Thymus (tissue), 11 donors: Measurements from ENCODE around the gene PLAC1. TPM values are rescaled to one million over a fixed set of nuclear protein-coding genes. Genes with fewer than 3 reads are reported as not detected.

Experiments used
- DNase-seq, 9 donors: peaks; one replicate each; pipeline ENCODE4 v3.0.0-alpha.2; 2013; ENCODE audit warnings: low spot score in 9 of 9, low read depth in 6 of 9, missing footprints in 1 of 9
- H3K27ac ChIP-seq, 2 donors: one replicate each; pipeline ENCODE4 v1.5.1; 2013; ENCODE audit warnings: control low read depth in 1 of 2, low read depth in 1 of 2, low read length in 1 of 2, mild to moderate bottlenecking in 1 of 2, moderate library complexity in 1 of 2
- H3K27me3 ChIP-seq, 2 donors: one replicate each; pipeline ENCODE4 v1.5.1; 2013; ENCODE audit warnings: low read length in 1 of 2; ENCODE audit not compliant: control insufficient read depth in 2 of 2, insufficient read depth in 1 of 2
- H3K36me3 ChIP-seq, 2 donors: one replicate each; pipeline ENCODE4 v1.5.1; 2013; ENCODE audit warnings: low read length in 1 of 2, mild to moderate bottlenecking in 1 of 2, moderate library complexity in 1 of 2; ENCODE audit not compliant: control insufficient read depth in 2 of 2, insufficient read depth in 2 of 2
- H3K4me1 ChIP-seq, 2 donors: one replicate each; pipeline ENCODE4 v1.5.1; 2013; ENCODE audit warnings: low read length in 2 of 2; ENCODE audit not compliant: control insufficient read depth in 2 of 2, insufficient read depth in 2 of 2
- H3K4me3 ChIP-seq, 2 donors: one replicate each; pipeline ENCODE4 v1.5.1; 2013; ENCODE audit warnings: low read length in 2 of 2, control low read depth in 1 of 2, mild to moderate bottlenecking in 1 of 2
- H3K9me3 ChIP-seq, 2 donors: one replicate each; pipeline ENCODE4 v1.5.1; 2013; ENCODE audit warnings: low read length in 1 of 2, mild to moderate bottlenecking in 1 of 2; ENCODE audit not compliant: control insufficient read depth in 2 of 2, insufficient read depth in 1 of 2
- WGBS: extraction: QIAGEN DNeasy Blood & Tissue Kit; methylation state at CpG from one replicate; pipeline ENCODE4 v1.1.7; 2013; 5-methylcytosine and 5-hydroxymethylcytosine counted together
- polyA plus RNA-seq: library from polyadenylated mRNA; stranded (reverse); fragments of 200-250 nt; gene quantifications from one replicate; pipeline ENCODE4 v1.2.3, GENCODE V29; 2013
- total RNA-seq: library from RNA; stranded (reverse); fragments of 120-200 nt; gene quantifications from one replicate; pipeline ENCODE4 v1.2.4, GENCODE V29; 2013
- donor health status: healthy.

PLAC1 gene
- total and polyA plus RNA-seq, 2 donors: 0.24 to 0.91 TPM

DNA sequence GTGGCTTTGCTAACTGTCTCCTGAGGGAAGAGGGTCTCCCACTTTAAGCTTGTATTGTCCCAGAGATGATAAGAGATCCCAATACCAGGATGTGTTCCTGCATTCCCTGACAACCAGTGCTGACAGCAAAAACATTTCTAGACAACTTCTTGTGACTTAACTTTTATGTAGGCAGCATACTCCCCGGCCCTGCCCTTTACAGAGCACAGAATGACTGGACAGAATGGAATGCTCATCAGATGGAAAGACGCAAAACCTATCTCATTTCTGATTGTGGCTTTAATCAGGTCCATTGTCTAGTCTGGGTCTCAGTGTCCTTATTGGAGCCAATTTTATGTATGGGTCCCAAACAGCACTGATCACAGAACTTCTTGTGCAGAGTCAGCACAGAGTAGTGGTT, 18.2 kb upstream of the PLAC1 start:
- WGBS: 88% methylated on average over 2 of the region's 2 CpGs

DNA sequence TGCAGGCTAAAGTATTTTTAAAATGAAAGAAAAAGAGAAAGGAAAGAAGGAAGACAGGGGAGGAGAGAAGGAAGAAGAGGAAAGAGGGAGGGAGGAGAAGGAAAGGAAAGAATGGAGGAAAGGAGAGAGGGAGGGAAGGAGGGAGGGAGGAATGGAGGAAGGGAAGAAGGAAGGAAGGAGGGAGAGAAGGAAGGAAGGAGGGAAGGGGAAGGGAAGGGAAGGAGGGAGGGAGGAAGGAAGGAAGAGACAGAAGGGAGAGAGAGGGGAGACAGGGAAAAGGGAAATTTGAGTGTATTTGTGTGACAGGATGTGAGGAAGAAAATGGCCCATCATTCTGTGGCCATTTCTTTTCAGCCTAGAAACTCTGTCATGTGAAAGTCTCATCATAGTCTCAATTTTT, 14.9 kb upstream of the PLAC1 start:
- Histone ChIP-seq H3K4me3 (no peak overlapping the region), H3K27ac (no peak overlapping the region), H3K36me3 (no peaks in the 10 kb centered on the region), H3K4me1 (no peaks in the 10 kb centered on the region), H3K9me3 (no peaks in the 10 kb centered on the region), H3K27me3 (no peaks in the 10 kb centered on the region)
- DNase-seq: no peak

More for the DNA sequence above, 18.2 kb upstream of the PLAC1 start:
- Histone ChIP-seq H3K27me3 (no peaks in the 10 kb centered on the region), H3K27ac (no peak overlapping the region), H3K4me3 (no peak overlapping the region), H3K4me1 (no peaks in the 10 kb centered on the region), H3K9me3 (no peaks in the 10 kb centered on the region), H3K36me3 (no peaks in the 10 kb centered on the region)
- no peak for DNase-seq

DNA sequence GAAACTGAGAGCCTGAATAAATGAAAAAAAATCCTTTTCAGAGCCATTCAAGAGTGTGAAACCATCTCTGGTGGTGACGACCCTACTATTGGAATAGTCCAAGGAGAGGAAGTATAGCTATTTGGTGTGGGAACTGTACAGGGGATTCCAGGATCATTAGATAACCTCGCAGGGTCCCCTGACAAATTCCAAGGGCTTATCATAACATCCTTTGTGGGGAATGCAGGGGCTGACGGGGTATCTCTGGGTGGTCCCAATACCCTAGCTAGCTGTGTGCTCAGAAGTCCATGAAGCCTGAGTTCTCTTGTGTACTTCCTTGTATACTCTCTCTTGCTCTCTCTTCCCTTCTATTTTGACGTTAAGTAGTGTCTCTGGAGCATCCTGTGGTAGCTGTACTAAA, 13.8 kb upstream of the PLAC1 start:
- Histone ChIP-seq H3K4me1 (no peaks in the 10 kb centered on the region), H3K9me3 (no peaks in the 10 kb centered on the region), H3K27me3 (no peaks in the 10 kb centered on the region), H3K4me3 (no peak overlapping the region), H3K36me3 (no peaks in the 10 kb centered on the region), H3K27ac (no peak overlapping the region)
- DNase-seq: no peak
- 94% methylated on average over 4 of the region's 4 CpGs for WGBS

GRCh38 chrX:134671294-134671693, 13.0 kb upstream of the PLAC1 start:
- Histone ChIP-seq H3K36me3 (no peaks in the 10 kb centered on the region), H3K4me1 (no peaks in the 10 kb centered on the region), H3K27me3 (no peaks in the 10 kb centered on the region), H3K27ac (no peak overlapping the region), H3K9me3 (no peaks in the 10 kb centered on the region), H3K4me3 (no peak overlapping the region)
- WGBS: 65% methylated on average over 6 of the region's 6 CpGs
- DNase-seq: no peak

GRCh38 chrX:134670134-134670924, 12.1 kb upstream of the PLAC1 start:
- Histone ChIP-seq H3K4me1 (no peaks in the 10 kb centered on the region), H3K9me3 (no peaks in the 10 kb centered on the region), H3K27me3 (no peaks in the 10 kb centered on the region), H3K4me3 (no peak overlapping the region), H3K27ac (no peak overlapping the region), H3K36me3 (no peaks in the 10 kb centered on the region)
- no peak for DNase-seq
- 88% methylated on average over 1 of the region's 1 CpG for WGBS

DNA sequence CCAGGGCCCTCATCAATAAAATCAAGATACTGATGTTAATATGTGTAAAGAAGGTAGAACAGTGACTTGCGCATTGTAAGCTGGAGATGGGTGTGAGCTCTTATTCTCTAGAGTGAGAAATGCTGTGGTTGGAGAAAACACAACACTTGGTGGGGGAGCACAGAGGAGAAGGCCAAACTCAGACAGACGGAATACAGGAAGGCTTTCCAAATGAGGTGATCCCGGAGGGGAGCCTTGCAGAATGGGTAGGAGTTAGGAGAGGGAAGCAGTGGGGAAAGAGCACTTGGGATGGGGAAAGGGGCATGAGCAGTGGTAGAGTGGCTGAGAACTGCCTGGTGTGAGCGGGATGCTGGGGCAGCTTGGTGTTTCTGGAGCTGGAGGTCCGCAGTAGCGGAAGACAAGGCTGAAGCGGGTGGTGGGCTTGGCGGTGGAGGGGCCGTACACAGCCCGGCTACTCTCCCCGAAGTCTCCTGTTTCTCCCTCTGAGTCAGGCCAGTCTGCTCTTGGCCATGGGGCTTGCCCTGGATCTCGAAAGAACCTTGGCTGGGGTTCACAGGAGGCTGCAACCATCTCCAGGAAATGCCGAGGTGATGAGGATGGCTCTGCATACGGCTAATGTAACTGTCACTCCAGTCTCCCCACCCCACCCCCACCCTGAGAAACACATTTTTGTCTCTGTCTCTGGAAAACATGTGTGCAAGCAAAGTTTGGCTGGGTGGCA, 11.3 kb upstream of the PLAC1 start:
- H3K9me3 ChIP-seq: no peaks in the 10 kb centered on the region
- no peaks in the 10 kb centered on the region for H3K4me1 ChIP-seq
- H3K36me3 ChIP-seq: no peaks in the 10 kb centered on the region
- H3K4me3 ChIP-seq: no peak overlapping the region
- DNase-seq: no peak
- H3K27me3 ChIP-seq: no peaks in the 10 kb centered on the region
- no peak overlapping the region for H3K27ac ChIP-seq
- WGBS: 95% methylated on average over 14 of the region's 14 CpGs

- 100% methylated on average over 1 of the region's 1 CpG for WGBS
- Histone ChIP-seq H3K27me3 (no peaks in the 10 kb centered on the region), H3K4me3 (no peak overlapping the region), H3K27ac (no peak overlapping the region), H3K36me3 (no peaks in the 10 kb centered on the region), H3K4me1 (no peaks in the 10 kb centered on the region), H3K9me3 (no peaks in the 10 kb centered on the region)
- DNase-seq: no peak
Observed at GRCh38 chrX:134664202-134664601, 5.9 kb upstream of the PLAC1 start.

GRCh38 chrX:134661295-134661694, 3.0 kb upstream of the PLAC1 start:
- Histone ChIP-seq H3K27ac (no peak overlapping the region), H3K36me3 (no peaks in the 10 kb centered on the region), H3K27me3 (no peaks in the 10 kb centered on the region), H3K4me3 (no peak overlapping the region), H3K4me1 (no peaks in the 10 kb centered on the region), H3K9me3 (no peaks in the 10 kb centered on the region)
- WGBS: 61% methylated on average over 4 of the region's 4 CpGs
- DNase-seq: no peak

GRCh38 chrX:134660627-134661026, 2.4 kb upstream of the PLAC1 start:
- no peaks in the 10 kb centered on the region for H3K4me1 ChIP-seq
- H3K27me3 ChIP-seq: no peaks in the 10 kb centered on the region
- H3K27ac ChIP-seq: no peak overlapping the region
- no peaks in the 10 kb centered on the region for H3K36me3 ChIP-seq
- WGBS: 29% methylated on average over 1 of the region's 1 CpG
- no peaks in the 10 kb centered on the region for H3K9me3 ChIP-seq
- no peak for DNase-seq
- H3K4me3 ChIP-seq: no peak overlapping the region
